ENCODE results near the gene CNIH3. TPM values are rescaled to one million over a fixed set of nuclear protein-coding genes. Genes with fewer than 3 reads are reported as not detected.

The CNIH3 gene
- total and polyA plus RNA-seq, 10 of the 15 experiments (the other 5 are each of a cell fraction or from before 2014, with no cell fraction given): 0.77 to 5.8 (median 1.8) TPM

GRCh38 chr1:224622831-224623230, 6.7 kb downstream of the CNIH3 start (continued):
- TF ChIP-seq PBX3 (IDR thresholded peaks at IDR 0.05; ENCODE audit: insufficient replicate concordance, low read depth, low read length) (no peak), CEBPB (IDR thresholded peaks at IDR 0.05; ENCODE audit: borderline replicate concordance in 1 of 2, low read depth in 2 of 2, low read length in 2 of 2) (no peak), CTCF (IDR thresholded peaks at IDR 0.05 in 2 of 3, conservative IDR thresholded peaks at IDR 0.05 in 1 of 3; ENCODE audit: control insufficient read depth in 2 of 3, extremely low read depth in 1 of 3, insufficient read depth in 1 of 3, low read depth in 3 of 3, low read length in 3 of 3) (no peak), RB1 (IDR thresholded peaks at IDR 0.05; ENCODE audit: borderline replicate concordance) (no peak), MYB (IDR thresholded peaks at IDR 0.05; ENCODE audit: borderline replicate concordance, low read depth, low read length) (no peak), RELB (IDR thresholded peaks at IDR 0.05; ENCODE audit: low read depth) (no peak)

GRCh38 chr1:224623310-224623714, 7.2 kb downstream of the CNIH3 start:
- Histone ChIP-seq H3K79me2 (ENCODE audit: control insufficient read depth, insufficient read depth, low read length) (no peaks in the 10 kb centered on the region), H3K27me3 (replicated peaks in 1 of 2; ENCODE audit: control insufficient read depth in 2 of 2, insufficient read depth in 2 of 2, low read length in 1 of 2) (peaks cover 0 to 4% of the 10 kb centered on the region in 2 experiments; a peak in 3 of 4 replicates), H3K9me3 (replicated peaks; ENCODE audit: control insufficient read depth, insufficient read depth, low read length) (no peaks in the 10 kb centered on the region), H3K27ac (ENCODE audit: control insufficient read depth, insufficient read depth) (no peak overlapping the region), H3K4me1 (ENCODE audit: control insufficient read depth, insufficient read depth, low read length) (no peaks in the 10 kb centered on the region), H4K20me1 (ENCODE audit: control insufficient read depth, insufficient read depth) (no peaks in the 10 kb centered on the region), H3K4me3 (no peak overlapping the region), H3K4me2 (ENCODE audit: control insufficient read depth, insufficient read depth) (no peak overlapping the region), H3K9ac (ENCODE audit: control insufficient read depth, insufficient read depth, low read length) (no peak overlapping the region), H3K36me3 (ENCODE audit: control insufficient read depth in 2 of 2, insufficient read depth in 2 of 2, low read length in 1 of 2) (no peaks in the 10 kb centered on the region), H2AFZ (ENCODE audit: control insufficient read depth, low read depth, low read length) (no peak overlapping the region)
- POLR2A ChIA-PET: no interaction called here
- no TSS peak for BruUV-seq (replicated peaks)
- intact Hi-C loops (cut with micrococcal nuclease; ENCODE audit: unreplicated experiment) (no loop called here), in situ Hi-C loops (cut with MboI) (no loop called here)
- 25% methylated on average over 5 of the region's 5 CpGs for WGBS (ENCODE audit: insufficient coverage, insufficient replicate concordance, low lambda C conversion rate, missing lambda C conversion rate)
- SMC1A ChIA-PET (ENCODE audit: uncharacterized antibody, unreplicated experiment): interaction anchor here (0.7 kb wide), 1 partner anchor 54 kb away, joined by 3 read pairs; no protein-coding TSS in a partner anchor
- CTCF ChIA-PET: interaction anchor here (0.9 kb wide), 1 partner anchor 21 kb away, joined by 3 read pairs; no protein-coding TSS in a partner anchor
- FAIRE-seq (no peak), ATAC-seq (peak; percentile 17), DNase-seq (ENCODE audit: low read depth, low spot score) (no peak)
- RAD21 ChIA-PET (ENCODE audit: unreplicated experiment): no interaction called here
- TF ChIP-seq CTCF (IDR thresholded peaks at IDR 0.05 in 2 of 3, conservative IDR thresholded peaks at IDR 0.05 in 1 of 3; ENCODE audit: control insufficient read depth in 2 of 3, extremely low read depth in 1 of 3, insufficient read depth in 1 of 3, low read depth in 3 of 3, low read length in 3 of 3): no peak
- no peak for TF ChIP-seq MAX (IDR thresholded peaks at IDR 0.05; ENCODE audit: low read depth, low read length)
- no peak for TF ChIP-seq PRDM15 (CRISPR knock-in tag; IDR thresholded peaks at IDR 0.05)
- TF ChIP-seq ESRRA (IDR thresholded peaks at IDR 0.05; ENCODE audit: low read length): no peak

Data from GM12878 (cell line).